H1 (cell line): ENCODE measurements around the gene NKTR. TPM values are rescaled to one million over a fixed set of nuclear protein-coding genes. Genes with fewer than 3 reads are reported as not detected.

Experiments used
- ASH2L ChIP-seq: fragments of 200-600, 300-600 bp; sonication (generic); IDR thresholded peaks from one replicate; pipeline ENCODE4 v1.7.1; 2017; ENCODE audit warnings: low read length
- BACH1 ChIP-seq: IDR thresholded peaks from 2 replicates; pipeline ENCODE4 v1.6.1; 2012; ENCODE audit warnings: low read length, improper control_type of control experiment
- CHD1 ChIP-seq: IDR thresholded peaks from 2 replicates; pipeline ENCODE4 v1.6.1; 2012; ENCODE audit warnings: low read depth, low read length, improper control_type of control experiment
- CTBP2 ChIP-seq: IDR thresholded peaks from 2 replicates; pipeline ENCODE4 v1.7.0; 2011; ENCODE audit warnings: borderline replicate concordance, mild to moderate bottlenecking, moderate library complexity, mixed read lengths, low read length; ENCODE audit not compliant: insufficient read depth, insufficient read length
- E2F6 ChIP-seq: IDR thresholded peaks from 2 replicates; pipeline ENCODE4 v1.6.1; 2012; ENCODE audit warnings: inconsistent platforms
- EP300 ChIP-seq, 2 experiments: IDR thresholded peaks; 1 replicate in 1 of 2; 2 replicates in 1 of 2; pipeline ENCODE4 v1.6.1; 2011 to 2012; ENCODE audit warnings: low read depth in 2 of 2, low read length in 2 of 2, mild to moderate bottlenecking in 2 of 2, borderline replicate concordance in 1 of 2, inconsistent platforms in 1 of 2, moderate library complexity in 1 of 2
- KDM4A ChIP-seq: IDR thresholded peaks from one replicate; pipeline ENCODE4 v1.7.1; 2012; ENCODE audit warnings: low read depth, mild to moderate bottlenecking, moderate library complexity, low read length, inconsistent platforms; ENCODE audit not compliant: severe bottlenecking
- POLR2AphosphoS5 ChIP-seq: IDR thresholded peaks from 2 replicates; pipeline ENCODE4 v1.6.1; 2011; ENCODE audit warnings: low read depth, low read length
- POU5F1 ChIP-seq: IDR thresholded peaks from 2 replicates; pipeline ENCODE4 v1.6.1; 2011; ENCODE audit warnings: low read depth, mild to moderate bottlenecking, low read length, moderate library complexity
- RBBP5 ChIP-seq: IDR thresholded peaks from 2 replicates; pipeline ENCODE4 v1.7.1; 2012; ENCODE audit warnings: low read depth, mild to moderate bottlenecking, inconsistent platforms, low read length, moderate library complexity, borderline replicate concordance
- RNF2 ChIP-seq: fragments of 200-900, 300-1000 bp; sonication (generic); IDR thresholded peaks from 2 replicates; pipeline ENCODE4 v1.7.1; 2016; ENCODE audit warnings: borderline replicate concordance, low read depth, mild to moderate bottlenecking, antibody characterized with exemption, low read length; ENCODE audit not compliant: poor library complexity, severe bottlenecking; ENCODE audit errors: missing control alignments
- RXRA ChIP-seq: IDR thresholded peaks from 2 replicates; pipeline ENCODE4 v1.6.1; 2011; ENCODE audit warnings: low read depth, mild to moderate bottlenecking, low read length, moderate library complexity; ENCODE audit not compliant: insufficient read depth
- SIN3A ChIP-seq, 2 experiments: IDR thresholded peaks in 1 of 2; conservative IDR thresholded peaks in 1 of 2; 2 replicates each; pipeline ENCODE4 v1.6.1; 2011 to 2012; ENCODE audit warnings: low read length in 2 of 2, improper control_type of control experiment in 1 of 2, low read depth in 1 of 2, mild to moderate bottlenecking in 1 of 2
- SIX5 ChIP-seq: IDR thresholded peaks from 2 replicates; pipeline ENCODE4 v1.6.1; 2011; ENCODE audit warnings: mild to moderate bottlenecking, low read depth, low read length
- SP4 ChIP-seq: IDR thresholded peaks from 2 replicates; pipeline ENCODE4 v1.6.1; 2012; ENCODE audit warnings: low read length, inconsistent platforms
- TAF1 ChIP-seq: IDR thresholded peaks from 2 replicates; pipeline ENCODE4 v1.6.1; 2011; ENCODE audit warnings: mild to moderate bottlenecking, low read depth, low read length
- TAF7 ChIP-seq: optimal IDR thresholded peaks from 2 replicates; pipeline ENCODE3; 2011; ENCODE audit warnings: low read depth, mild to moderate bottlenecking, inconsistent platforms, low read length, moderate library complexity, borderline replicate concordance
- TBP ChIP-seq: IDR thresholded peaks from 2 replicates; pipeline ENCODE4 v1.6.1; 2011; ENCODE audit warnings: low read depth, low read length, improper control_type of control experiment
- TEAD4 ChIP-seq: IDR thresholded peaks from 2 replicates; pipeline ENCODE4 v1.6.1; 2012; ENCODE audit warnings: low read depth, low read length, inconsistent platforms, mixed read lengths
- YY1 ChIP-seq: IDR thresholded peaks from 2 replicates; pipeline ENCODE4 v1.6.1; 2011; ENCODE audit warnings: low read depth, mild to moderate bottlenecking, low read length
- polyA plus RNA-seq, 7 experiments: library from polyadenylated mRNA; depleted of rRNA in 3 of 7; stranded (reverse) in 5 of 7; unstranded in 2 of 7; fragments of >200 nt in 5 of 7; fragments of 200-250 nt in 2 of 7; gene quantifications; 1 replicate in 5 of 7; 2 replicates in 1 of 7; 4 replicates in 1 of 7; pipeline versions ENCODE4 v1.2.1 to v1.2.3, GENCODE V29; 2011 to 2013; ENCODE audit warnings: missing spikeins in 2 of 7, mixed read lengths in 2 of 7
- total RNA-seq: library from RNA; stranded (reverse); fragmentation: NEBNext Ultra II Directional; extraction: Animal tissue kit (Norgen Biotek cat#: 25700); gene quantifications from 2 replicates; pipeline ENCODE4 v1.2.1, GENCODE V29; 2021
- TF ChIP-seq, protein P1 (sequence below): IDR thresholded peaks from 2 replicates; pipeline ENCODE4 v1.6.1; 2011; ENCODE audit warnings: low read length, improper control_type of control experiment

NKTR gene
- total and polyA plus RNA-seq, 2 of the 8 experiments (the other 6 are each of a cell fraction or from before 2014, with no cell fraction given), result 24.1 to 62.2 TPM

GRCh38 chr3:42581709-42582473 is 18.6 kb upstream of the NKTR start, which contains the start of gene SEC22C (continued):
- TF ChIP-seq, protein P1, sequence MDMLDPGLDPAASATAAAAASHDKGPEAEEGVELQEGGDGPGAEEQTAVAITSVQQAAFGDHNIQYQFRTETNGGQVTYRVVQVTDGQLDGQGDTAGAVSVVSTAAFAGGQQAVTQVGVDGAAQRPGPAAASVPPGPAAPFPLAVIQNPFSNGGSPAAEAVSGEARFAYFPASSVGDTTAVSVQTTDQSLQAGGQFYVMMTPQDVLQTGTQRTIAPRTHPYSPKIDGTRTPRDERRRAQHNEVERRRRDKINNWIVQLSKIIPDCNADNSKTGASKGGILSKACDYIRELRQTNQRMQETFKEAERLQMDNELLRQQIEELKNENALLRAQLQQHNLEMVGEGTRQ, result peak; percentile 30; the same call in 1 of the 2 replicates
- TF ChIP-seq TAF1 (peak; percentile 92), YY1 (0 out of 2 replicates have a peak, but pooled peaks have one; percentile 1), POLR2AphosphoS5 (peak; percentile 87), RXRA (no peak), E2F6 (peak; percentile 57), POU5F1 (no peak), TAF7 (peak; percentile 66), TEAD4 (peak; percentile 6; the same call in 1 of the 2 replicates), SP4 (no peak; the same call in 1 of the 2 replicates), ASH2L (peak; percentile 96), SIX5 (no peak), KDM4A (peak; percentile 80), SIN3A (conservative IDR thresholded peaks at IDR 0.05 in 1 of 2, IDR thresholded peaks at IDR 0.05 in 1 of 2; ENCODE audit: low read depth in 1 of 2, low read length in 2 of 2) (peak; percentile 26 to 28; a peak in 2 of 4 replicates), BACH1 (no peak), TBP (peak; percentile 89), EP300 (IDR thresholded peaks at IDR 0.05; ENCODE audit: borderline replicate concordance in 1 of 2, low read depth in 2 of 2, low read length in 2 of 2) (0 out of 3 replicates have a peak, but pooled peaks of 1 of the 2 experiments have one; percentile 1), RNF2 (no peak), CHD1 (no peak), CTBP2 (no peak), RBBP5 (peak; percentile 84)
